DOHH2 (cell line): ENCODE measurements around the gene SLC10A4.

ENCODE experiments used
- EZH2phosphoT487 ChIP-seq: fragments of 200-600 bp; sonication (generic); IDR thresholded peaks from 2 replicates; pipeline ENCODE4 v1.6.1; 2017; ENCODE audit warnings: borderline replicate concordance, mild to moderate bottlenecking, antibody characterized with exemption, low read length, moderate library complexity, mixed read lengths
- TF ChIP-seq, protein P1 (sequence below): fragments of 200-600 bp; sonication (generic); IDR thresholded peaks from one replicate; pipeline ENCODE4 v1.5.1; 2014; ENCODE audit warnings: antibody characterized with exemption, mild to moderate bottlenecking, low read depth, low read length; ENCODE audit not compliant: poor library complexity, severe bottlenecking

DNA sequence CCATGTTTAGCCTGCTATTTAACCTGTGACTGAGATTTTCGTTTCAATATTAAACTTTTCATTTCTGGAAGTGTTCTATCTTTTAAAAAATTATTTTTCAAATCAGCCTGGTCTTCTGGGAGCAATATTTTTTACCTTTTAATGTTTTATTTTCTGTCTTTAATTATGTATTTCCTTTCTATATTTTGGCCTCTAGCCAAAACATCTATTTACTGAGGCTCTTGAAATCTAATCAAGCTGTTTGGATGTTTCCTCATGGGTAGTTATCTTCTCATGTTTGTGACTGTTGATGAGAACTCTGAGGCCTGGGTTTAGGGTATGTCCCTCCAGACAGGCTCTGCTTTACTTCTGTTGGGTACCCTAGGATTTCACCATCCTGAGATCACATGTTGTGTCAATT is 10.3 kb upstream of the SLC10A4 start:
- TF ChIP-seq, protein P1, sequence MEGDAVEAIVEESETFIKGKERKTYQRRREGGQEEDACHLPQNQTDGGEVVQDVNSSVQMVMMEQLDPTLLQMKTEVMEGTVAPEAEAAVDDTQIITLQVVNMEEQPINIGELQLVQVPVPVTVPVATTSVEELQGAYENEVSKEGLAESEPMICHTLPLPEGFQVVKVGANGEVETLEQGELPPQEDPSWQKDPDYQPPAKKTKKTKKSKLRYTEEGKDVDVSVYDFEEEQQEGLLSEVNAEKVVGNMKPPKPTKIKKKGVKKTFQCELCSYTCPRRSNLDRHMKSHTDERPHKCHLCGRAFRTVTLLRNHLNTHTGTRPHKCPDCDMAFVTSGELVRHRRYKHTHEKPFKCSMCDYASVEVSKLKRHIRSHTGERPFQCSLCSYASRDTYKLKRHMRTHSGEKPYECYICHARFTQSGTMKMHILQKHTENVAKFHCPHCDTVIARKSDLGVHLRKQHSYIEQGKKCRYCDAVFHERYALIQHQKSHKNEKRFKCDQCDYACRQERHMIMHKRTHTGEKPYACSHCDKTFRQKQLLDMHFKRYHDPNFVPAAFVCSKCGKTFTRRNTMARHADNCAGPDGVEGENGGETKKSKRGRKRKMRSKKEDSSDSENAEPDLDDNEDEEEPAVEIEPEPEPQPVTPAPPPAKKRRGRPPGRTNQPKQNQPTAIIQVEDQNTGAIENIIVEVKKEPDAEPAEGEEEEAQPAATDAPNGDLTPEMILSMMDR: no peak
- TF ChIP-seq EZH2phosphoT487: no peak
